DND-41 (cell line): ENCODE results near the gene EDC3.

Source experiments
- ATAC-seq: fragments of 200-7000 bp; cut with Tn5 transposase; 3 replicates; pipeline ENCODE4 v1.9.1; 2021; ENCODE audit warnings: low read depth; ENCODE audit not compliant: insufficient read depth
- DNase-seq: peaks from one replicate; pipeline ENCODE4 v3.0.0-alpha.2; 2020
- H2AFZ ChIP-seq: 2 replicates; pipeline ENCODE4 v1.6.0; 2012; ENCODE audit warnings: low read depth, low read length
- H3K27ac ChIP-seq: 2 replicates; pipeline ENCODE4 v1.5.1; 2012; ENCODE audit warnings: low read length, inconsistent platforms
- H3K27me3 ChIP-seq: fragments of 200-600 bp; sonication (generic); 2 replicates; pipeline ENCODE4 v1.6.0; 2012; ENCODE audit warnings: low read length, mild to moderate bottlenecking, inconsistent platforms; ENCODE audit not compliant: insufficient read depth, poor library complexity
- H3K36me3 ChIP-seq: 2 replicates; pipeline ENCODE4 v1.5.1; 2012; ENCODE audit warnings: low read length, inconsistent platforms; ENCODE audit not compliant: insufficient read depth
- H3K4me1 ChIP-seq: 2 replicates; pipeline ENCODE4 v1.5.1; 2012; ENCODE audit warnings: mild to moderate bottlenecking, low read length; ENCODE audit not compliant: insufficient read depth
- H3K4me2 ChIP-seq: 2 replicates; pipeline ENCODE4 v1.6.0; 2012; ENCODE audit warnings: mild to moderate bottlenecking, moderate library complexity, low read length, inconsistent platforms; ENCODE audit not compliant: insufficient read depth
- H3K4me3 ChIP-seq, 2 experiments: fragments of 200-600 bp in 1 of 2; shearing (Covaris generic) in 1 of 2; 2 replicates each; pipeline ENCODE4 v1.5.1; 2012 to 2016; ENCODE audit warnings: inconsistent platforms in 2 of 2, low read length in 2 of 2, mild to moderate bottlenecking in 2 of 2, low read depth in 1 of 2, moderate library complexity in 1 of 2
- H3K79me2 ChIP-seq: 2 replicates; pipeline ENCODE4 v1.6.0; 2012; ENCODE audit warnings: low read length, inconsistent platforms; ENCODE audit not compliant: insufficient read depth
- H3K9ac ChIP-seq: 2 replicates; pipeline ENCODE4 v1.6.0; 2012; ENCODE audit warnings: low read depth, mild to moderate bottlenecking, inconsistent platforms, low read length, moderate library complexity
- H3K9me3 ChIP-seq: 2 replicates; pipeline ENCODE4 v1.5.1; 2012; ENCODE audit warnings: low read length, moderate library complexity, mild to moderate bottlenecking, inconsistent platforms; ENCODE audit not compliant: insufficient read depth, severe bottlenecking
- H4K20me1 ChIP-seq: 2 replicates; pipeline ENCODE4 v1.6.0; 2012; ENCODE audit warnings: low read length; ENCODE audit not compliant: insufficient read depth
- CTCF ChIP-seq: IDR thresholded peaks from 2 replicates; pipeline ENCODE4 v1.5.1; 2012; ENCODE audit warnings: borderline replicate concordance, low read length, moderate library complexity, mild to moderate bottlenecking; ENCODE audit not compliant: poor library complexity, severe bottlenecking; ENCODE audit errors: extremely low read depth
- EZH2 ChIP-seq: IDR thresholded peaks from 3 replicates; pipeline ENCODE4 v1.6.1; 2012; ENCODE audit warnings: borderline replicate concordance, low read depth, mild to moderate bottlenecking, moderate library complexity, low read length, inconsistent platforms; ENCODE audit not compliant: severe bottlenecking

EDC3 gene

DNA sequence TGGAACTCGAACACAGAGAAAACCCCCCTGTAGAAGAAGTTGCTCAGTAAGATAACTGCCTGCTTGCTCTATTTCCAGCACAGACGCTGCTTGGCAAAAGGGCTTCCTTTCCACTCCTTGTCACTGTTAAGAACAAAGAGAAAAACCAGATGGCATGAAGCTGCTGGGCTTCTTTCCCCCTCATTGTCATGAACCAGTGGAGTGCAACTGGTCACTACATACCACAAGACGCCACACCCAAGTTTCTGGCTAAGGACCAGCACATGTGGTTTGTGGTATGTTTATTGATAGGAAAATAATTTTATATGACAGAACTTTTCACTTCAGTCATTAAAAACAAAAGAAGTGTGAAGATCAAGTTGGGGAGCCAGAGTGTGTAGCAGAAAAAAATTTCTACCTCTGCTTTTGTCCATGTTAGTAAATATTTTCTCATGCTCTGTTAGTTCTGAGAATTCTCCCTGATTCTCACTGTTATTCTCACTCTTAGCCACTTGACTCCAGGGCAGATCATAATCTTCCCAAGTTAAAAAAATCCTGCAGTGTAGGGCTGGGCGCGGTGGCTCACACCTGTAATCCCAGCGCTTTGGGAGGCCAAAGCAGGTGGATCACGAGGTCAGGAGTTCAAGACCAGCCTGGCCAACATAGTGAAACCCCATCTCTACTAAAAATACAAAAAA is 42.3 kb downstream of the EDC3 start:
- DNase-seq (no peak), ATAC-seq (no peak)
- Histone ChIP-seq H3K36me3 (peaks cover 41% of the 10 kb centered on the region), H3K79me2 (peaks cover 14% of the 10 kb centered on the region), H3K9ac (no peak overlapping the region), H3K4me1 (no peaks in the 10 kb centered on the region), H3K27ac (no peak overlapping the region), H3K4me2 (no peak overlapping the region), H2AFZ (no peak overlapping the region), H3K4me3 (no peak overlapping the region), H3K9me3 (no peaks in the 10 kb centered on the region), H4K20me1 (peaks cover 17% of the 10 kb centered on the region; the same call in 1 of the 2 replicates), H3K27me3 (no peaks in the 10 kb centered on the region)
- no peak for TF ChIP-seq CTCF

DNA sequence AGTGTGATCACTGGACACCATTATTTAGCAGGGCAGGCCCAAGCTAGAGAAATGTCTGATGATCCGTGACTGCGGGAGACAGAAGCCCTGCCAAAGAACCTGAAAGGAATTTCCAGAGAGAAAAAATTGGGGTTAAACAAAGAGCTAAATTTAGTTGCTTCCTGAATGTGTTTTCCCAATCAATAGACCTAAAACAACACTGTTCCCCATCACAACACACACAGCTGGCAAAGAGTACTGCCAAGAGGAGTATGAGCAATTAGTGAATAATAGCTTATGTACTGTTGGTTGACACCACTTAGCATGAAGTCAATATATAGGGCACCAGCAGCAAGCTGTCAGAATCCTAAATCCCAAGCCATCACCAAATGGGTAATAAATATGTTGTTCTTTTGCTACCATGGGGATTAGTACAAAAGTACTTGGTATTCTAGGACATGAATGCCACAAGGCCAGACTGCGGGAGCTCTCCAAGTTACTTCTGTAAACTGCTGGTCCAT is 44.5 kb downstream of the EDC3 start:
- Histone ChIP-seq H3K27ac (no peak overlapping the region), H3K36me3 (peaks cover 38% of the 10 kb centered on the region), H3K79me2 (peaks cover 12% of the 10 kb centered on the region), H3K9ac (no peak overlapping the region), H2AFZ (no peak overlapping the region), H3K4me2 (no peak overlapping the region), H3K4me3 (no peak overlapping the region), H3K4me1 (no peaks in the 10 kb centered on the region), H3K9me3 (no peaks in the 10 kb centered on the region), H3K27me3 (no peaks in the 10 kb centered on the region), H4K20me1 (peaks cover 14% of the 10 kb centered on the region; the same call in 1 of the 2 replicates)
- TF ChIP-seq EZH2 = no peak
- DNase-seq (no peak), ATAC-seq (no peak)

DNA sequence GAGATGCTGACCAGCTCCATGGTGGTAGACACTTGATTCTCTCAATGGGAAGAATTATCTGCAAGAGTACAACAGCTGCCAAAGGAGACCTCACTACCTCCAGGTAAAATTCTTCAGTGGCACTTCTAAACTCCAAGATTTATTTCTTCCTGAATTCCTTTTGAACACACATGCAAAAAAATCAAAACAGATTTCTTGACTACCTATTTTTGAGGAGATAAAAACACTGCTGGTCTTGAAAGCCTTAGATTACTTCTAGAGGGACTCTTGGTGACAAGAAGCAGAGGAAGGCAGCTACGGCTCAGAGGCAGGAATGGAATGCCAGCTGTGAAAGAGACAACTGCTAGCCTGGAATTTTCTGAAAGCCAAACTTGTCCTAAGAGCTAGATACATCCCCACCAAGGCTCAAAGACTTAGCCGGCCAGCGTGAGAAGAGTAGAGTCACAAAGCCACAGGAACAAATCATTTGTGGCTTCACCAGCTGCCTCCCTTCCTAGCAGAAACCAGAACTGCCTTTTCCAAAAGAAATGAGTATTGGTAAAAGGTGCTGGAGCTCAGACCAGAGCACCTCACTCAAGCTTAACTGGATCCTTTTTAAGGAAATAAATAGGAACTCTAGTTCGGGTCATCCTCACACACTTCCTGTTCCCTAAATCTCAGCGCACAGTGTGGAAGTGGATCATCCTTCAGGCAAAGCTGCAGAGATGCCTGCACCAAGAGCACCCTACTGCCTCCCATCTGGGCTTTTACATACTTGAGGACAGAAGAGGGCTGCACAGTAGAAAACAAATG is 47.6 kb downstream of the EDC3 start:
- no peak for ATAC-seq
- Histone ChIP-seq H3K36me3 (peaks cover 35% of the 10 kb centered on the region), H3K4me3 (no peak overlapping the region), H3K4me1 (no peaks in the 10 kb centered on the region), H3K9ac (no peak overlapping the region), H3K27me3 (no peaks in the 10 kb centered on the region), H3K4me2 (no peak overlapping the region), H3K79me2 (peaks cover 13% of the 10 kb centered on the region), H3K27ac (no peak overlapping the region), H2AFZ (no peak overlapping the region), H3K9me3 (no peaks in the 10 kb centered on the region), H4K20me1 (peaks cover 7% of the 10 kb centered on the region; the same call in 1 of the 2 replicates)
- no peak for TF ChIP-seq EZH2
- no peak for TF ChIP-seq CTCF
- DNase-seq = no peak

DNA sequence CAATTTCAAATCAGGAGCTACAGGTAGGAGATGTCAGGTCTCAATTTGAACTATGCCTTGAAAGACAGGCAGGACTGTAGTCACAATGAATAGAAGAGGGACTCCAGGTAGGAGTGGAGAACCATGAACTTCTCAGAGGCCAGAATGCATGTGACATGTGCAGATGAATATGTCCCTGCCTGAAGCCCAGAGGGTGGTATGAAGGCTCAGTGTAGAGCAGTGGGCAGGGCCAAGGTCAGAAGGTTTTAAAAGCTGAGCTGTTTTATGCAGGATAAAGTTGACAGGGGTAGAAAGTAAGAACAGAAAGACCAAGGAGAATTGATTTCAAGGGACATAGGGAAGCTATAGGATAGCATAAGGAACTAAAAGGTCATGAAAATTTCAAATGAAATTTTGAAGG is 49.3 kb downstream of the EDC3 start:
- Histone ChIP-seq H2AFZ (no peak overlapping the region), H4K20me1 (peaks cover 6% of the 10 kb centered on the region; the same call in 1 of the 2 replicates), H3K79me2 (peaks cover 14% of the 10 kb centered on the region), H3K9ac (no peak overlapping the region), H3K4me3 (no peak overlapping the region), H3K36me3 (peaks cover 35% of the 10 kb centered on the region), H3K27ac (no peak overlapping the region), H3K4me1 (no peaks in the 10 kb centered on the region), H3K27me3 (no peaks in the 10 kb centered on the region), H3K9me3 (no peaks in the 10 kb centered on the region), H3K4me2 (no peak overlapping the region)
- DNase-seq (no peak), ATAC-seq (no peak)
- no peak for TF ChIP-seq CTCF
- no peak for TF ChIP-seq EZH2
